Activated naive CD4-positive, alpha-beta T cell treated with anti-CD3 and anti-CD28 coated beads, Interleukin-2, amount 50 U/mL, for 24 hours (primary cell): Measurements from ENCODE around the gene MGAT5.

Source experiments
- H3K27ac Mint-ChIP-seq: one replicate; pipeline ENCODE4 v1.8.0; 2021; ENCODE audit warnings: mild to moderate bottlenecking, mixed read lengths
- H3K27me3 Mint-ChIP-seq: one replicate; pipeline ENCODE4 v1.8.0; 2021; ENCODE audit warnings: mixed read lengths
- H3K36me3 Mint-ChIP-seq: one replicate; pipeline ENCODE4 v1.8.0; 2021; ENCODE audit warnings: mixed read lengths
- H3K4me1 Mint-ChIP-seq: one replicate; pipeline ENCODE4 v1.8.0; 2021; ENCODE audit warnings: mixed read lengths
- H3K4me3 Mint-ChIP-seq: one replicate; pipeline ENCODE4 v1.8.0; 2021; ENCODE audit warnings: mild to moderate bottlenecking, mixed read lengths
- H3K9me3 Mint-ChIP-seq: one replicate; pipeline ENCODE4 v1.8.0; 2021; ENCODE audit warnings: mixed read lengths

The MGAT5 gene

DNA sequence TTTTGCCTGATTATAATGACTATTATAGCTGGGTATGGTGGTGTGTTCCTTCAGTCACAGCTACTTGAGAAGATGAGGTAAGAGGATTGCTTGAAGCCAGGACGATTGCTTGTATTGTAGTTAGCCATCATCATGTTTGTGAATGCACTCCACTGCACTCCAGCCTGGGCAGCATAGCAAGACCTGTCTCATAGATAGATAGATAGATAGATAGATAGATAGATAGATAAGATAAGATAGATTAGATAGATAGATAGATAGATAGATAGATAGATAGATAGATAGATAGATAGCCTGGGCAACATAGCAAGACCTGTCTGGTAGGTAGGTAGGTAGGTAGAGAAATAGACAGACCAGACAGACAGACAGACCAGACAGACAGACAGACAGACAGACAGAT, 127.3 kb downstream of the MGAT5 start:
- H3K4me3 Mint-ChIP-seq: no peak overlapping the region
- H3K9me3 Mint-ChIP-seq: no peaks in the 10 kb centered on the region
- peaks cover 3% of the 10 kb centered on the region for H3K4me1 Mint-ChIP-seq
- H3K36me3 Mint-ChIP-seq: peaks cover 22% of the 10 kb centered on the region
- H3K27ac Mint-ChIP-seq: no peak overlapping the region
- no peaks in the 10 kb centered on the region for H3K27me3 Mint-ChIP-seq

DNA sequence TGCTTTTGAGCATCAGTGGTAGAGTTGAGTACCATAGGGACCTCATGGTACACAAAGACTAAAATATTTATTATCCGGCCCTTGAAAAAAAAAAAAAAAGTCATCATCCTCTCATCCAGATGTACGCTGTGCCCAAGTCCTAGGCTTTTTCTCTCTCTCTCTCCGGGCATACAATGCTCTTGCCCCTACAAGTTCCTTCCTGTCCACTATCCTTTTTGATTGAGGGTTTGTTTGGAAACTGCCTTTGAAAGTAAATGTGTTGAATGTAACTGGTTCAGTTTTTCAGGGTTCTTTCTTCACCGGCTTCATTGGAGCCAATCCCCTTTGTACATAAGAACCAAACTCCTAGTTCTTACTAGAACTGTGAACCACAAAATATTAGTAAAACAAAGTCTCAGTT, 130.3 kb downstream of the MGAT5 start:
- Mint-ChIP-seq H3K9me3 (no peaks in the 10 kb centered on the region), H3K4me3 (no peak overlapping the region), H3K36me3 (peaks cover 14% of the 10 kb centered on the region), H3K27ac (no peak overlapping the region), H3K27me3 (no peaks in the 10 kb centered on the region), H3K4me1 (peaks cover 3% of the 10 kb centered on the region)

DNA sequence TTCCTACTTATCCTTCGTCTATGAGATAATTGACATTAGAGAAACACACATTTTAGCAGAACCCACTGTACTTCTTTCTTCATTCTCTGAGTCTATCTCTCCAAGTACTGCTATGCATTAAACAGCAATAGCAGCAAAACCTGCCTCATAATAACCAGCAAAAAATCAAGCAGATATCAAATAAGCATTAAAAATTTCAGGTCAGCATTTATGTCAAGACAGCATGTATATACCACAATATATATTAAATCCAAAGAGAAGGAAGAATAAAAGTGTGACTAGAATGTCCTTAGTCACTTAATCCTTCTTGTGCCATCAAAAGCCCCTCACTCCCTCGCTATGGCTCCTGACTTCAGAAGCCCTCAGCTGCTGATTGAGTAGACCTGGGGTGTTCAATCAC, 131.3 kb downstream of the MGAT5 start:
- Mint-ChIP-seq H3K27ac (no peak overlapping the region), H3K4me1 (peaks cover 3% of the 10 kb centered on the region), H3K4me3 (no peak overlapping the region), H3K36me3 (peaks cover 8% of the 10 kb centered on the region), H3K27me3 (no peaks in the 10 kb centered on the region), H3K9me3 (no peaks in the 10 kb centered on the region)

DNA sequence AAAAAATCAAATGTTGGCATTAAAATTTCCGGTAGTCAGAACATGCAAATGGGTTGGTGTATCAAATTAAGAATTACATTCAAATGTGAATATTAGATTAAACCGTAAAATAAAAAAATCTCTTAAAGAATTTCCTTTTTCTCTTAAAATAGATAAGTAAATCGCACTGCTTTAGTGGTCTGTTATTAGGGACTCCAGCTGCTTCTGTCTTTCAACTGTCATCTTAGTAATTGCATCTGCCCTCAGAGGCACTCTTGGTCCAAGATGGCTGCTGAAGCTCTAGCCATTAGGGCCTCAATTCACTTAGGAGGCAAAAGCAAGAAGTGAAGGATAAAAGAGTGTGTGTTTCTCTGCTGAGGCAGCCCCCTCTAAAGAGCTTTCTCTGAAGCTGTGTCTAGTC, 132.4 kb downstream of the MGAT5 start:
- Mint-ChIP-seq H3K4me1 (peaks cover 11% of the 10 kb centered on the region), H3K27me3 (no peaks in the 10 kb centered on the region), H3K9me3 (no peaks in the 10 kb centered on the region), H3K36me3 (peaks cover 13% of the 10 kb centered on the region), H3K27ac (no peak overlapping the region), H3K4me3 (no peak overlapping the region)

DNA sequence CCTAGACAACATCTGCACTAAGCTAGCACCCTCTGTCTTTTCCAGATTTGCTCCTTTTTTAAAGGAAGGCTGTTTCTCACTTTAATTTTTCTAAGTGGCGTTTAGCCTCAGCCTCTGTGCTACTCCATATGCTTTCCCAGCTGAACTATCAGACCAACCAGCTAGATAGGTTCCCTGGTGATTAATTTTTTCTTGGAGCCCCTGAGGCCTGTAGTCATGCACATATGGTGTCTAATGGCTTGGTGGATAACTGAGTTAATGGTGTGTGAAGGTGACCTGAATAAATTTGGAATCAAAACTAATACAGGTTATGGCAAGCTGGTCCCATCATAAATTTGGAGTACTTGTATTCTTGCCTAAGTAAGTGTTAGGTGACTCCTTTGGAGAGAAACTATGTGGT, 135.5 kb downstream of the MGAT5 start:
- H3K4me1 Mint-ChIP-seq: peaks cover 16% of the 10 kb centered on the region
- no peaks in the 10 kb centered on the region for H3K9me3 Mint-ChIP-seq
- H3K27ac Mint-ChIP-seq: no peak overlapping the region
- H3K27me3 Mint-ChIP-seq: no peaks in the 10 kb centered on the region
- peaks cover 12% of the 10 kb centered on the region for H3K36me3 Mint-ChIP-seq
- no peak overlapping the region for H3K4me3 Mint-ChIP-seq

DNA sequence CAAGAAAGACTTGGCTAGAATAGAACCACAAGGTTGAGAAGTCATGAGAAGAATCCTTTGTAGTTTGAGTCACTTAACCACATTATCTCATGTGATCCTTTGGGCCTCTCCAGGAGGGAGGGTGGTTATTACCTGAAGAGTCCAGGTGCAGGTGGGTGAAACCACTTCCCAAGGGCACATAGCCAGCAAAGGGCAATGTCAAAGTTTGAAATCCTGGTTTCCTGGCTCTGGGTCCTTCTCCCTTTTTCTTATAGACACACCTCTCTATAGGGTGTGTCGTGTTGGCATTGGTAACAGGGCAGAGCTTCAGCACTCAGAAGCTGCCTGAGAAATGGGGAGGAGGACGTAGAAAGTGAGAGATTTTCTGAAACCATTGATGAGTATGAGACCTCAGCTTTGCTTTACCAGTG, 137.9 kb downstream of the MGAT5 start:
- Mint-ChIP-seq H3K9me3 (no peaks in the 10 kb centered on the region), H3K4me3 (no peak overlapping the region), H3K27ac (no peak overlapping the region), H3K36me3 (peaks cover 10% of the 10 kb centered on the region), H3K4me1 (peaks cover 16% of the 10 kb centered on the region), H3K27me3 (no peaks in the 10 kb centered on the region)

DNA sequence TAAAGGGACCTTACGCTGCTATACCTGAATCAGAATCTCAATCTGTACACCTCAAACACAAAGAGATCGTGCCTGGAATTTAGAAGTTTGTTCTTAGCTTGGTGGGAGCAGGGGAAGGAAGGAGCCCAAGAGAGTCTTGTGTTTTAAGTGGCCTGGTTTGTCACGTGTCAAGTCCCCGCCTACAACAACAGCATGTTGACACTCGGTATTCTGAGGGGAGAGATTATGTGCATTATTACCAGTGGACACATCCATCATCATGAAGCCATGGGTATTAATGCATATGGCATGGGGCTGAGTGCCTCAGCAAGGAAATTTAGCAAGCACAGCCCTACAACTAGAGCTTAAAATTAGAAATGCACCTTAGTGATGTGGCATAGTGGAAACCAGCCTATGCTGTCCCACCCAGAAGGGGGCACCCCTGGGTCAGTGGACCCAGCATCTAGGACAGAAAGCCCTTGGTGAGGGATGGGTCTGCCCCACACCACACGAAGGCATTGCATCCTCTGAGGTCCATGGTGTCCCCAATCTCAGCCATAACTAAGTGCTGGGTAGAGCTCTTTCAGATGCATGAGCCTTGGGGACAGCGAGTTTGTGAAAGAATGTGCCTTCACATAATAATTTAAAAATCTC, 138.7 kb downstream of the MGAT5 start:
- H3K27ac Mint-ChIP-seq: no peak overlapping the region
- H3K9me3 Mint-ChIP-seq: no peaks in the 10 kb centered on the region

DNA sequence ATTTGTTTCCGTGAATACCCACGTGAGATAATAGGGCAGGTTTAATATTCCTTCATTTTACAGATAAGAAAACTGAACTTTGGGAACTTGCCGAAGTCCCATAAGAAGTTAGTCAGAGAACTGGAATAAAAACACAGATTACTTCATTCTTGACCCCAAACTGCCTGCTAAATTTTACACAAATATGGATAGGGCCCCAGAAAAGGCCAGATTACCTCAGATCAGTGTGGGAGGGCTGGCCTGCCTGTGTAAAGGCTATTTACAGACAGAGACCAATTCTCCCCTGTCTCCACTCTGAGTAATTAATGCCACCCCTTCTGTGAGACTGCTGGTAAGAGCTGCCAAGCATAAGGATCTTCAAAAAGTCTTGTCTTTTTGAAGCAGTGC, 139.2 kb downstream of the MGAT5 start:
- Mint-ChIP-seq H3K4me3 (no peak overlapping the region), H3K27ac (no peak overlapping the region), H3K4me1 (peaks cover 16% of the 10 kb centered on the region), H3K27me3 (no peaks in the 10 kb centered on the region), H3K9me3 (no peaks in the 10 kb centered on the region), H3K36me3 (peaks cover 7% of the 10 kb centered on the region)

More for the DNA sequence above, 138.7 kb downstream of the MGAT5 start:
- peaks cover 16% of the 10 kb centered on the region for H3K4me1 Mint-ChIP-seq
- H3K27me3 Mint-ChIP-seq: no peaks in the 10 kb centered on the region
- H3K36me3 Mint-ChIP-seq: peaks cover 8% of the 10 kb centered on the region
- H3K4me3 Mint-ChIP-seq: no peak overlapping the region

DNA sequence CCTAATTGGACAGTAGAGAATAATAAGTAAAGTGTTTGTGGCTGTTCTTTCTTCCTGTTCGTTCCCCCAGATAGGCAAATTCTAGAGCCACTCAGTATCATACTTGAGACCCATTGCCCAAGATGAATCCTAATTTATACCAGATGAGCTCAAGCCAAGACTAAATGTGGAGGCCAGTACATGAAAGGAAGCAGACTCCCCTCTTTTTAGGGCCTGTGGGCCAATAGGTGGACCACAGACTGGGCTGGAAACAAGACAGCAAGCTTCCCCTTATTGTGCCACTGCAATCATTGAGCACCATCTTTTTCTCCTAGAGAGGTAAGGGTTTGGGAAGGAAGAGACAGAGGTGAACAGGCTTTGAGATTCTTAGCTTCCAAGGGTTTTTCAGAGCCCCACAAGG, 141.9 kb downstream of the MGAT5 start:
- Mint-ChIP-seq H3K36me3 (peaks cover 8% of the 10 kb centered on the region), H3K27ac (no peak overlapping the region), H3K4me1 (peaks cover 14% of the 10 kb centered on the region), H3K4me3 (no peak overlapping the region), H3K27me3 (no peaks in the 10 kb centered on the region), H3K9me3 (no peaks in the 10 kb centered on the region)

DNA sequence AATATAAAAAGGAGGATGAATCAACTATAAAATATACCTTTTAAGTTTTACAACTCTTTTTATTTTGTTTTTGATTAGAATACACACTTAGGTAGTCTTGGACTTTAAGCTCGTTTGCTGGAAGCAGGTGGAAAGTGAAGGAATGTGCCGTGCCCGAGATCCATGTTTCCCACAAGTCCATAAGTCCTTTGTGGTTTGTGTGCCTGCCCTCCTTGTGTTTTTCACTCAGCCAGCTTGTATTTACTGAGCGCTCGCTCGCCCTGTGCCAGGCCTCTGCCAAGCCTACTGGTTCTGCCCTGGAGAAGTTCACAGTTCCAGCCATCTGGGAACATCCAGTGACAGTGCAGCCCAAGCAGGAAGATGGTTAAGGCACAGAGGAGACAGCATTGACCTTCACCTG, 142.6 kb downstream of the MGAT5 start:
- Mint-ChIP-seq H3K27ac (no peak overlapping the region), H3K36me3 (peaks cover 4% of the 10 kb centered on the region), H3K4me3 (no peak overlapping the region), H3K9me3 (no peaks in the 10 kb centered on the region), H3K27me3 (no peaks in the 10 kb centered on the region), H3K4me1 (peaks cover 7% of the 10 kb centered on the region)

DNA sequence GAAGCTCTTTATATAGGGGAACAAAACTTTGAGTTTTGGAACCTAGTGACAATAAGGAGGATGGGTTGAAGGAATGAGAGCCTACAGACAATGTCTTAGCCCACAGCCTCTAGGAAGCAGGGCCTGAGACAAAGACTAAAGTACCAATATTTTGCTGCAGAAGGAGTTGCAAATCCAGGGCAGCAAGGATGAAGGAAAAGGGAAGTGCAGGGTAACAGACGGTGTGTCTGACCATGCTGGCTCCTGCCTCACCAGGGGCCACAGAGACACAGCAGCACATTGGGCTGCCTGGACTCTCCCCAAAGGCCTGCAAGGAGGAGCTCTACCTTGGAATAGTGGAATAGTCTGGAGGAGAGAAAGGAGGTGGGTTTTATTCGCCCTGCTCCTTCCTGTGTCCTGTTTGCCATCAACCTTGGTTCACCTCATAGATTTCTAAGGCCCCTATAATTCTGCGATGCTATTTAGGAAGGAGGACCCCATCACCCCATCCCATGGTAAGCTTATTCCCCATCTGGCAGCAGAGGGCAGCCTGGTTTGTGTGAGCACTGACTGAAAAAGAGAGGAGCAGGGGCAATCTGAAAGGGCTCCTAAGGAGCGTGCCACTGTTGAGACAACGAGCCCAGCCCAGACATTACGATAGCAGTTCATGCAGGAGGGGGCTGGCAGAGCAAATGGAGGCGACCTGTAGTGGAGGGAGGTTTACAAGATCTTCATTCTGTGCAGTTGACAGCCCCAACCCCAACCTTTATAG, 143.4 kb downstream of the MGAT5 start:
- H3K27me3 Mint-ChIP-seq: no peaks in the 10 kb centered on the region
- H3K27ac Mint-ChIP-seq: no peak overlapping the region
- H3K4me3 Mint-ChIP-seq: no peak overlapping the region
- no peaks in the 10 kb centered on the region for H3K9me3 Mint-ChIP-seq
- peaks cover 3% of the 10 kb centered on the region for H3K36me3 Mint-ChIP-seq
- H3K4me1 Mint-ChIP-seq: peaks cover 1% of the 10 kb centered on the region

DNA sequence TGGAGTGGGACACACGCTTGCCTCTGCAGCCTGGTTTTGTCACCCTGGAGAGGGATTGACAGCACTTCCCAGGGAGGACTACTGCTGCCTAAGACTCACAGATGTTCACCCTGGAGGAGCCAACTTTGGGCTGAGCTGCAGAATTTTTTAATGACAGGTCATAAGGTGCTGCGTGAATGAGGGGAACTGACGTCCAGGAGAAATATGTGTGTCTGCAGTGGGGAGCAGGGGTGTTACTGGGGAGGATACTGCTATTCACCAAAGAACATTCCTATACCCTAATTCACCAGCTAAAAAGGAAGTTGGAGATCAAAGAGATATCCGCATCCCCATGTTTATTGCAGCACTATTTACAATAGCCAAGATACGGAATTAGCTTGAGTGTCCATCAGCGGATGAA, 144.4 kb downstream of the MGAT5 start:
- Mint-ChIP-seq H3K36me3 (peaks cover 2% of the 10 kb centered on the region), H3K27me3 (no peaks in the 10 kb centered on the region), H3K27ac (no peak overlapping the region), H3K9me3 (no peaks in the 10 kb centered on the region), H3K4me3 (no peak overlapping the region), H3K4me1 (no peaks in the 10 kb centered on the region)

DNA sequence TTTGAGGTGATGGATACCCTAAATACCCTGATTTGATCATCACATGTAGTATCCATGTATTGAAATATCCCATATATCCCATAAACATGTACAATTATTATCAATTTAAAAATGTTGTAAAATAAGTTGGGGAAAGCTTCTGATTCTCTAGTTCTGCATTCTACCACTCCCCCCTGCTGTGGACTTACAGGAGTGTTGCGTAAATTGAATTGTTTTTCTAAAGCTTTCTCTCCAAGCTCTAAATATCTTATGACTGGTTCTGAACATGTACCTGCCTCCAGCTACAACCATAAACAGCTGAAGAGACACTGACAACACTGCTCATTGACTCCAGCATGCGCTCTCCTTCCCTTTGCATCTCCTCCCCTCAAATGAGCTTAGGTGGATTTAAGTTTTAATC, 145.2 kb downstream of the MGAT5 start:
- no peaks in the 10 kb centered on the region for H3K9me3 Mint-ChIP-seq
- peaks cover 2% of the 10 kb centered on the region for H3K36me3 Mint-ChIP-seq
- no peaks in the 10 kb centered on the region for H3K4me1 Mint-ChIP-seq
- no peak overlapping the region for H3K4me3 Mint-ChIP-seq
- H3K27me3 Mint-ChIP-seq: no peaks in the 10 kb centered on the region
- no peak overlapping the region for H3K27ac Mint-ChIP-seq

DNA sequence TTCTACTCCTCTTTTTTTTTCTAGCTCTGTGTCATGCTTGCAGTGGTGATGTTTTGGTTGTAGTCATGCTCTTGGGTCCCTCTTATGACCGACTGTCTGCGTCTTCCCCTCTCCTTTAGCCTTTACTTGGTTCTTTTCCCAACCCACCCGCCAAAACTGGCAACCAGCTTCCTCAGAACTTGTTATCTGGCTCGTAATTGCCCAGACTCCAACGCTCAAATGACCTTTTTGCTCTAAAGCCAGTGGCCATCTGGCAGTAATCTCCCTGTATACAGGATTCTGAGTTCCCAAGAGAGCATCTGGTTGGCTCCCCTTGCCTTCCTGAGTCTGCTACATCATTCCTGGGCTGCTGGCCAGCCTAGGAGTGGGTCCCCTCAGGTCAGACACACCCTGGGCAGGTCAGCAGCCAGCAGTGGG, 147.2 kb downstream of the MGAT5 start:
- Mint-ChIP-seq H3K4me3 (no peak overlapping the region), H3K27ac (no peak overlapping the region), H3K9me3 (no peaks in the 10 kb centered on the region), H3K27me3 (no peaks in the 10 kb centered on the region), H3K4me1 (peaks cover 5% of the 10 kb centered on the region), H3K36me3 (peaks cover 6% of the 10 kb centered on the region)

DNA sequence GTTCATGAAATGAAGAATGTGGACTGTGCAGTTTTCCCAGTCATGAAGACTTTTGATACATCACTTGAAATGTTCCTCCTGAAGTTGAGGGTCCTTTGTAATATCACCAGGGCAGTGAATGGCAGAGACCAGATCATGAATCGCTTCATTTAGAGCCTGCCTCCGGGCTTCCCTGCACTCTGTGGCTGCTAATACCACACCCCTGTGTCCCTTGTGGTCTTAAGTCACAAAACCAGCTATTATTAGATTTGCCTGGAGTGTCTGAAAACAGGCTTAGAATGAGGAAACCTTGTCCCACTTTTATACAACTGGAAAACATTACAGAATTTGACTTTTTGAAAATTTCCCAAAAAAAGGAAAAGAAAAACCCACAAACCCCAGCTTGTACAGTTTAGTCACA, 147.9 kb downstream of the MGAT5 start:
- Mint-ChIP-seq H3K9me3 (no peaks in the 10 kb centered on the region), H3K27ac (no peak overlapping the region), H3K36me3 (peaks cover 6% of the 10 kb centered on the region), H3K27me3 (no peaks in the 10 kb centered on the region), H3K4me3 (no peak overlapping the region), H3K4me1 (peaks cover 9% of the 10 kb centered on the region)

DNA sequence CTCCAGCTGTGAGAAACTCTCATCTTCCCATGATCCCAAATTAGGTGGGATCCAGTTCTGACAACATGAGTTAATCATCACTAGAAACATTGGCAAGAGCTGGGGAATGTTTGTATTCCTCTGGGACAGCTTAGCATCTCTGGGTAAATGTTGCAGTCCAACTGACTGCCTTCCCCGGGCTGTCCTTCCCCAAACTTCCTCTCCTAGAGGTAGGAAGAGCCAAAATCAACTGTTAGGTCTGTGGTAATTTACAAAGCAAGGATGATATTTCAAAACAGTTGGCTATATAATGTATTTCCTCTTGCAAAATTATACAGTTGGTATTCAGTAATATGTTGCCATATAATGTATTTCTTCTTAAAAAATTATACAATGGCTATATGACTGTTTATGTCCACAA, 148.5 kb downstream of the MGAT5 start:
- H3K27me3 Mint-ChIP-seq: no peaks in the 10 kb centered on the region
- H3K9me3 Mint-ChIP-seq: no peaks in the 10 kb centered on the region
- H3K27ac Mint-ChIP-seq: no peak overlapping the region
- H3K4me1 Mint-ChIP-seq: peaks cover 13% of the 10 kb centered on the region
- peaks cover 6% of the 10 kb centered on the region for H3K36me3 Mint-ChIP-seq
- H3K4me3 Mint-ChIP-seq: no peak overlapping the region
